Activated T-cell treated with anti-CD3 and anti-CD28 coated beads, Interleukin-2, amount 50 U/mL, for 1 hour (primary cell): ENCODE results near the gene ST7.
"Not testable (repeated sequence)": the region's sequence is repeated elsewhere in the genome, so short reads cannot be mapped to it uniquely, and the experiment has no call there.

Experiments
- DNase-seq: peaks from one replicate; pipeline ENCODE4 v3.0.0-alpha.2; 2020

ST7 gene

DNA sequence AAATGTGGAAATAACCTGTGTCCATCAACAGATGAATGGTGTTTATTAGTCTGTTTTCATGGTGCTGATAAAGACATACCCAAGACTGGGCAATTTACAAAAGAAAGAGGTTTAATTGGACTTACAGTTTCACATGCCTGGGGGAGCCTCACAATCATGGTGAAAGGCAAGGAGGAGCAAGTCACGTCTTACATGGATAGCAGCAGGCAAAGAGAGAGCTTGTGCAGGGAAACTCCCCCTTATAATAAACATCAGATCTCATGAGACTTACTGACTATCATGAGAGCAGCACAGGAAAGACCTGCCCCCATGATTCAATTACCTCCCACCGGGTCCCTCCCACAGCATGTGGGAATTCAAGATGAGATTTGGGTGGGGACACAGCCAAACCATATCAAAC lies 292.4 kb downstream of the ST7 start:
- not testable (repeated sequence) for DNase-seq

- DNase-seq = no peak
These were observed 294.5 kb downstream of the ST7 start for GRCh38 chr7:117247809-117248208.

DNA sequence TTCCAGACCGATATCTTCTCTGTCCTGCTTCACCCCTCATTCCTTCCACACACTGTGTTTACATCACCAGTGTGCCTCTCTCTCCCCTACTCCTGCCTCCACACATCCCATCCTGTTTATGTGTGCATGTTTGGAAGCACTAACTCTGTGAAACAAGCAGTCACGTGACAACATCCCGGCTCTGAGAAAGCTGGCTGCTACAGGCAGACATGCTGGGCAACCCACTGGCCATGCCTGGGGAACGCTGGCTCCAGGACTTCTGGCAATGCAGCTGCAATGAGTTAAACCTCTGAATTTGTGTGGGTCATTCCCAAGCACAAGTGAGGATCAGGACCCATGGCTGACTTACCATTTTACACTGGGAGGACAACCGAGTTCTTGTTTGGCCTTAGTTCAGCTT lies 295.5 kb downstream of the ST7 start:
- no peak for DNase-seq

DNA sequence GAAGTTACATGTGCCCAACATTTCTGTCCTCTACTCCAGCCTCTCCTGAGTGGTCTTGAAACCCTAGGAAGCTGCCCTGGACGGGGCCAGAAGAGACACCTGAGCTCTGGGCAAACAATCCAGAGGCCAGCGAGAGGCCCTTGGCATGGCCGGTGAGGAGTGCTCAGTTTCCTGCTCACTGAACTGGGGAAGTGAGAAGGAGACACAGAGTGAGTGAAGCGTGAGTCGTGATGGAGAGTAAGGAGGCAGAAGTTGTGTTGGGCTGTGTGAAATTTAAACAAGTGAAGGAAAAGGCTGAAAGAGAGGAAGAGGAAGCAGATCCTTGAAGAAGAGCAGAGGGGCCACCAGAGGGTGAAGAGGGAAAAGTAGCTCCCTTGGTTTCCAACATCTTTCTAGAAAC lies 296.4 kb downstream of the ST7 start:
- DNase-seq = no peak

DNA sequence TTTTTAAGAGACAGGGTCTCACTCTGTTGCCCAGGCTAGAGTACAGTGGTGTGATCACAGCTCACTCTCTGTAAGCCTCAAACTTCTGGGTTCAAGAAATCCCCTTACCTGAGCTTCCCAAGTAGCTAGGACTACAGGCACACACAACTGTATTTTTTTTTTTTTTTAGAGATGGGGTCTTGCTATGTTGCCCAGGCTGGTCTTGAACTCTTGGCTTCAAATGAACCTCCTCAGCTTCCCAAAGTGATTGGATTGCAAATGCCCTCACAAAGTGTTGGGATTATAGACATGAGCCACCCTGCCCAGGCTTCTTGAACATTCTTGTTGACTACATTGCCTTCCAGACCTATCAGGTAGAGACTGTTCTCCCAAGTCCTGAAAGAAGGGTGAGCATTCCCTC lies 296.9 kb downstream of the ST7 start:
- no peak for DNase-seq

DNA sequence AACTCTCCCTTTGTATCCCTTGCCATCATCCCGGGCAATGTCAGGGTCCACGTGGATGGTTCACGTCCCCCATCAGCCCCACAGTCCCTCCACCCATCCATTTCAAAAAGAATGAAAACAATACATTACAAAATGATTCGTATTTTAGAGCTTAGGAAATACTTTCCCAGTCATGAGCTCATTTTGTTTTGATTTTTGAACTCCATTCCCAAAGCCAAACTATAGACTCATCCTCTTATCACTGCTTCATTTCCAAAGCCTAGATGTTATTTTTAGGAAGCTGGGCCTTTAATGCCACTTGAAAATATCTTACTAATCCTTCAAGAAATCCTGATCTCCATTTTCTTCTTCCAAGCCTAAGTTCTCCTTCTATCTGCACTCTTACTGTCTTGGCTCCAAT lies 297.5 kb downstream of the ST7 start:
- DNase-seq = no peak

DNA sequence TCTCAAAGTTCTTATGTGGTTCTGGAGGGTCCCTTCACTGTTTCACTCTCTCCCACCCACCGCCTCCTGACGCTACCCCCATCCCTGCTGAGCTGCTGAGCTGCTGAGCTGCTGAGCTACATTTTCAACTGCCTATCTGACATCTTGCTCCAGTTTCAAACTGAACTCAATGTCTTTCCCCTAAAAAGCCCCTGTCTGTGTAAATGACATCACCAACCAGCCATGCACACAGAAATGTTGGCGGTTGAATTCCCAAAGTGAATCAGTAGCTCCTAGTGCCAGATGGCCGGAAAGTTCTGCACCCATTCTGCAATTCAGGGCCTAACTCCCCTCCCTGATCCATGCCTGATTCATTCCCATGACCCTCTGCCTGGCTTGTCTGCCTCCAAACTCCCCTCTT lies 298.4 kb downstream of the ST7 start:
- DNase-seq = no peak

- DNase-seq = no peak
These were observed 306.3 kb downstream of the ST7 start for GRCh38 chr7:117259615-117260014.

DNA sequence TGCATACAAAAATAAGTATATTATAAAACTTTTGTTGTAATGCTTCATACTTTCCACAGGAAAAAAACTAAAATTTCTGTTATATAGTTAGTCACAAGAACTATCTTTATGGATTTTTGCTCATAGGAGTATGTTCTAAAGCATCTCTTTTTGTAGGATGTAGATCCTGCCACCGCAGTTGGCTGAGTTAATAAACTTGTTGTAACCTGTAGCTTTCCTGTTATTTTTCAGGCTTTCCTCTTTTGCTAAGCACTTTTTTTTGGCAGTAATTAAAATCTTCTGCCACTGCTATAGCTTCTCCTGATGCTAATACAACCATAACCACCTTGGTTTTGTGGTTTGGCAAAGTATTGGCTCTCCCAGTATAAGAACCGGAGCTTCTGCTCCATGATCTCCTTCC lies 309.2 kb downstream of the ST7 start:
- DNase-seq = no peak

DNA sequence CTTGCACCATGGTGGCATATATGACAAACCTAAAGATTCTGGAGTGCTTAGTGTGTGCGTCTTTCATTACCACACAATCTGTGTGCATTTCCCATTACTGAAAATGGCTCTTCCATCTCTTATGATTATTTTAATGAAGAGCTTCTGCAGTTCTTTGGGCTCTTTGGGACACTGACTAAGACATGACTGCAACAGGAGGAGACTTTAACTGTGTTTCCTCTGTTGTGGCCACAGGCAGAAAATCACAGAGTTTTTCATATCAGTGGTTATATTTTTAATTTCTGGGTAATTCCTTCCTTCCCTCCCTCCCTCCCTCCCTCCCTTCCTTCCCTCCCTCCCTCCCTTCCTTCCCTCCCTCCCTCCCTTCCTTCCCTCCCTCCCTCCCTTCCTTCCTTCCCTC lies 311.4 kb downstream of the ST7 start:
- DNase-seq = no peak

- DNase-seq = no peak
These were observed 316.1 kb downstream of the ST7 start for GRCh38 chr7:117269417-117269816.

DNA sequence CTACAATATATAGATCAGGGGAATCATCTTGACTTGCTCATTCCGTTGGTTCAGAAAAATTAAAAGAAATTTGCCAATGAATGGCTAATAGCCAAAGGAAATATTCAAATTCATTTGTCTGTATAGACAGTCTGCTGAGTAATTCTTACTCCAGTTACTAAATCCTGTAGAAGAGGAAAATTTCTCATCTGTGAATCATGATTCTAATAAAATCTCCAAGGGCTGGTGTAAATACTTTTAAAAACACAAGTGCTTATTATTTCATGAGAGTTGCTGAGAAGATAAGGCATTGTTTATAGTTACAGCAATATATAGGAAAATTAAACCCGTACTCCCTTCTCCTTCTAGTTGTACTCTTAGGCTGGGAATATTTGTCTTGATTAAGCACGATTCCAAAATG lies 316.6 kb downstream of the ST7 start:
- DNase-seq = no peak

DNA sequence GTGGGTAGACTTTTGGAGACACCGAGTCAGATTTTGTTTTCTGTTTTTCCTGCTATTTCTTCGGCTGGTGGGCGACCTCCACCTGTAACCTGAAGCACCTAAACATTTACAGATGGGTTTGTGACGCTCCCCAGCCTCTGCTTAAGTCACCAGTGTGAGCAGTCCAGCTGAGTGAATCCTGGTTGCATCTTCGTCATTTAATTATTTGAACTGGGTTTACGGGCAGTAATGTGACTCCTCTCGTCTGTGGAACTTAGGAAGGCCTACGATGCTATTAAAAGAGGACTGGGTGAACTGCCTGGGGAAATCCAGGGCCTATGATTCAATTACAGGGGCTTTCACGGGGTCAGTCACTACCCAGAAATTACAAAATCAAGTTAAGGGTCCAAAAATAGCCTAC lies 317.1 kb downstream of the ST7 start:
- no peak for DNase-seq

GRCh38 chr7:117271566-117271965 lies 318.3 kb downstream of the ST7 start:
- no peak for DNase-seq

DNA sequence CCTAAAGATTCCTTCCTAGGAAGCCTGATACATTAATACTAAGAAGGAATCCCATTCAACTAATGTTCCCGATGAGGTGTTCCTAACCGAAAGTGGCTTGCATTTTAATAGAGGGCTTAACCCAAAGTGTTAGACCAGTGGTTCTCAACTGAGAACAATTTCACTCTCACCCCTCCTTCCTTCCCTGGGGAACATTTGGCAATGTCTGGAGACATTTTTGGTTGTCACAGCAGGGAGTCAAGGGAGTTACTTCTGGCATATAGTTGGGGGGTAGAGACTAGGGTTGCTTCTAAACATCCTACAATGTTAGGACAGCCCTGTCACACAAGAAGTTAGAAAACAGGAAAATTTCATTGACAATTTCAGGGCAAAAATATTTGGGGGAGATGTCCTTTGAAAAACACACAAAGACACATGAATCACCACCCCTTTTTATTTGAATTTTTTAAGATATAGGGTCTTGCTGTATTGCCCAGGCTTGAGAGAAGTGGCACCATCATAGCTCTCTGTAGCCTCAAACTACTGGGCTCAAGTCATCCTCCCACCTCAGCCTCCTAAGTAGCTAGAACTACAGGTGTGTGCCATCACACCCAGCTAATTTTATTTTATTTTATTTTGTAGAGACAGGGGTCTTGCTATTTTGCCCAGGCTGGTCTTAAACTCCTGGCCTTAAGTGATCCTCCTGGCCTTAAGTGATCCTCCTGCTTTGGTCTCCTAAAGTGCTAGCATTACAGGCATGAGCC lies 318.9 kb downstream of the ST7 start:
- no peak for DNase-seq

DNA sequence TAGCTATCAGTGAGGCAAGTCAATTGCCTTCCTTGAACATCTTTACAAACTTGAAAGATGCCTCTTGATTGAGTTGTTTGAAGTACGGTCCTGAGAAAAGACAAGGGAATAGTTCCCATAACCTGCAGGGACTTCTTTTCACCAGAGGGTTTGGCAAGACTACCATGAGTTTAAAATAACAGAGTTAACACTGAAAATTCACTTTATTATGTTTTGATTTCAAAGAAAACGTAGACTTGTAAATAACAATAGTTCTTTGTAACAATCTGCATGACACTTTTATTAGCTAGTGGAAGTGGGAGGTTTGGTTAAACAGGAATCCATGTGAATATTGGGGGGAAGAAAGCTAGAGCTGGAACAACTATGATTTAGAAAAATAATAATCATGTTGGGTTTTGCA lies 320.0 kb downstream of the ST7 start:
- DNase-seq = no peak

GRCh38 chr7:117273814-117274225 lies 320.5 kb downstream of the ST7 start:
- DNase-seq = no peak

GRCh38 chr7:117274951-117275350 lies 321.6 kb downstream of the ST7 start:
- DNase-seq = no peak

- no peak for DNase-seq
These were observed 324.3 kb downstream of the ST7 start for GRCh38 chr7:117277576-117277975.

DNA sequence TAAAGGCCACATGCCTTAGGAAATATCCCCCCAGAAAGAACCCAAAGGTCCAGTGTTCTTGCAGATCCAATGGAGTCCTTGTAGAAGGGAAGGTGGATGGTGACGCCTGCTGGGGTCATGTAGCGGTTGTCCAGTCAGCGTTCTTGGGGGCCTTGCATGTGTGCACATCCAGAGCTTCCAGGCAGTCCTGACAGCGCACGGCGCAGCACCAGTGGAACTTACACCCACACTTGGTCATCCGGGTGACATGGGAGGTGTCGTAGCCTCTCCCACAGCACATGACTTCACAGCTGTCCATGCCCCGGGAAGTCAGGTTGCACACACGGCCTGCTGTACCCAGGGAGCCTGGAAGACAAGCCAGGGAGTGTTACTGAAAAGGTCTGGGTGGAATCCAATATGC lies 324.7 kb downstream of the ST7 start:
- no peak for DNase-seq

DNA sequence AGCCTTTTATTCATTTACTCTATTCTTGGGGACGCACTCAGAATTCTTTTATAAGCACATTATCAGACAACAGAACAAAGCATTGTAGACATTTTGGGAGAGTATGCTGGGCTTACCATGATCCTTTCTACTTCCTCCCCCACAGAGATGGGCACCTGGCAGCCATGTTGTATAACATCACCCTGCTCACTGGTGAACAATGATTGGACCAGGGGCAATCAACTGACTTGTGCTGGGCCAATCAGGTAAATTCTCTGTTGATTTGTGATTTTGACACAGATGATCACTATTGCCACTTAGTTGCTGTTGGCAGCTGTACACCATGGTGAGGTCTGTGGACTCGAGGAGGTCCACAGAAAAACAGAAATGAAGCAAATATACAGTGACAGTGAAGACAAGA lies 325.9 kb downstream of the ST7 start:
- no peak for DNase-seq
